Measurements from ENCODE around the gene UPF3A.
"Not testable (repeated sequence)": the region's sequence is repeated elsewhere in the genome, so short reads cannot be mapped to it uniquely, and the experiment has no call there.

The UPF3A gene

GRCh38 chr13:114309806-114310410, 28.5 kb downstream of the UPF3A start:
- DNase-seq = no peak

- DNase-seq = no peak
These were observed 29.6 kb downstream of the UPF3A start for GRCh38 chr13:114310956-114311355.

DNA sequence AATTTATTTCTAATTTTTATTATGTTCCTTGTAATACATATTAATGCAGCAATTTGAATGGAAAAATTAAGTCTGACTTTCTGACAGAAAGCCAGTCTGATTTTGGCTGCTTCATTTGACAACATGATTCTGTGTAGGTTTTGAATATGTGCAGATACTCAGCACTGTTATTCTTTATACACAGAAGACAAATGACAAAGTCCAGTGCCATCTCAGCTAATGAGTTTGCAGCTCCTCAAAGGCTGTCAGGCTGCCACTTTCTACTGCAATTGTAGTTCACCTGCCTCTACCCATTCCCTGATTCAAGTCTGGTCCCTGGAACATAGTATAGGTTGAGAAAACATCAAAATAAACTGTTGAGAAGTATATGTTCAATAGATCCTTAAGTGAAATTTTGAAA, 30.0 kb downstream of the UPF3A start:
- DNase-seq = no peak

GRCh38 chr13:114311908-114312307, 30.5 kb downstream of the UPF3A start:
- no peak for DNase-seq

- no peak for DNase-seq
These were observed 31.9 kb downstream of the UPF3A start for GRCh38 chr13:114313061-114313860.

DNA sequence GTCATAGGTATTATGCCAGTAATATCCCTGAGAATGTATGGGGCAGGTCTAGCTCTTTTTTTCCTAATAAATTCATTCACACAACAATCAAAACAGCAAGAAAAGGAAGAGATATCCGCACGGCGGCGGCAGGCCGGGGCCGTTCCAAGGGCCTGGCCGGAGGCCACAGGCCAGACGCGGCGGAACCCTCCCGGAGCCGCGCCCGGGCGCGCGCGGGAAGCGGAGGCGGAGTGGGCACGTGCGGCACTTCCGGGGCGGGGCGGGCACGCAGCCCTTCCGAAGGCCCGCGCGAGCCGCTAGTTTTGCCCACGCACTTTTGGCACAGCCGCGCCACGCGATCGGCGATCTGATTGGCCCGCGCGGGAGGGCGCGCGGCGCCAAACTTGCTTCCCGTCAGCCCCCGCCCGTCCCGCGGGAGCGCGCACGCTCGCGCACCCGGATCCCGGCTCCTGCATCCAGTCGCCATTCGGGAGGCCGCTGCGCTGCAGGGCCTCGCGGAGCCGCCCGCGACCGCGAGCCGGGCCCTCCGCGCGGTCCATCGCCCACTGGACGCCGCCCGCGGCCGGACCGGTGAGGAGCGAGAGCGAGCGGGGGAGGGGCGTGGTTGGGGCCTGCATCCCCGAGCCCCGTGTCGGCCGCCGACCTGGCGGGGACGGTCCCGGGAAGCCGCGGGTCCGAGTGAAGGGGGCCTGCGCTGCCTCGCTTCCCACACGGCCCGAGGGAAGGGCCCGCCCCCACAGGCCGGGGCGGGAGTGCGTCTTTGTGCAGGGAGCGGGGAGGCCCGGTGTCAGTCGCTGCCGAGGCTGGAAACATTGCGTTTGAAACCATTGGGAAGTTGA, 32.9 kb downstream of the UPF3A start, which contains the start of gene CHAMP1:
Gene CHAMP1 (plus strand): TSS at position 430 of the 839 bp plus-strand sequence. CDS start 9,340 bp downstream, outside the sequence.
- DNase-seq = peak; percentile 66

- no peak for DNase-seq
These were observed 33.8 kb downstream of the UPF3A start for GRCh38 chr13:114315074-114315785.

DNA sequence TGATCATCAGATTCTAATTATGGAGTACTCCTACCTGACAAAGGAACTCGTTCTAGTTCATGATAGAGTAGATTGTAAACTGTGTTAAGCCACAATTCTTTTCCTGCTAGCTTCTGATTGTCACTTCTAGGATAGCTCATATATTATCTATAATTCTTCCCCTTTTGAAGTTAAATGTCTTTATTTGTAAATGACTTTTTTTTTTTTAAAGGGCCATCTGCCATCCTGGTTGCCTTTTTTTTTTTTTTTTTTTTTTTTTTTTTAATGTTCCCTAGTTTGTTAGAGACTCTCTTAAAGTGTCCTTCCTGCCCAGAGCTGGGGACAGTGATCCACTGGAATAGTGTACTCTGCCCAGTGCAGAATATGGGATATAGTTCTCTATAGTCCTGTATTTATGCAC, 37.2 kb downstream of the UPF3A start:
- DNase-seq = no peak

- DNase-seq = no peak
These were observed 38.1 kb downstream of the UPF3A start for GRCh38 chr13:114319441-114319913.

- DNase-seq = no peak
These were observed 38.7 kb downstream of the UPF3A start for GRCh38 chr13:114320065-114320464.

DNA sequence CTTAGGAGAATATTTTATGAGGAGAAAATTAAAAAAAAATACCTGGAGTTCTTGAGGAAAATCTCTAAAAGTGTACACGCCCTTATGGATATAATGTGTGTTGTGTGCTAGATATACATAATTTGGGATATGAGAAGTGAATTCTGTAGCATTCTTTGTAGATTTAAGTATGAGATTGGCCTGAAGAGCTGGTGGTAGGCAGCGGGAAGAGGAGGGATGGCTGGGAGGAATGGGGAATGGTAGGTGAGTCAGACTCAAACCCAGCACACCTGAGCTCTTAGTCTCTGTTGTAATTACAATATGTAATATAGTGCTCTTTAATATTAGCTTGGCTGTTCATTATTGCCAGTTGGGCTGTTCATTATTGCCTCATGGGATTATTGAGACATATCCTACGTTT, 39.9 kb downstream of the UPF3A start:
- DNase-seq = no peak

GRCh38 chr13:114323349-114323748, 41.9 kb downstream of the UPF3A start:
- DNase-seq = no peak

- DNase-seq = no peak
These were observed 42.9 kb downstream of the UPF3A start for GRCh38 chr13:114324334-114324733.

- DNase-seq = peak; percentile 18
These were observed 44.3 kb downstream of the UPF3A start for GRCh38 chr13:114325729-114326128.

DNA sequence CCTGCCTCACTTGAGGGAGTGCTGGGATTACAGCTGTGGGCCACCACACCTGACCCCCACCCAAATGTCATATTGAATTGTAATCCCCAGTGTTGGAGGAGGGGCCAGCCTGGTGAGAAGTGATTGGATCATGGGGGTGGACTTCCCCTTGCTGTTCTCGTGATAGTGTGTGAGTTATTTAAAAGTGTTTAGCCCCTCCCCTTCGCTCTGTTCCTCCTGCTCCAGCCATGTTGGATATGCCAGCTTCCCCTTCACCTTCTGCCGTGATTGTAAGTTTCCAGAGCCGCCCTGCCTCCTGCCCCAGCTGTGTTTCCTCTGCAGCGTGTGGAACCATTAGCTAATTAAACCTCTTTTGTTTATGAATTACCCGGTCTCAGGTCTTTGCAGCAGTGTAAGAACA, 46.6 kb downstream of the UPF3A start:
- DNase-seq = no peak

GRCh38 chr13:114328595-114328994, 47.2 kb downstream of the UPF3A start:
- DNase-seq = no peak

- DNase-seq = no peak
These were observed 48.7 kb downstream of the UPF3A start for GRCh38 chr13:114330086-114330485.

GRCh38 chr13:114333881-114334280, 52.5 kb downstream of the UPF3A start:
- not testable (repeated sequence) for DNase-seq

DNA sequence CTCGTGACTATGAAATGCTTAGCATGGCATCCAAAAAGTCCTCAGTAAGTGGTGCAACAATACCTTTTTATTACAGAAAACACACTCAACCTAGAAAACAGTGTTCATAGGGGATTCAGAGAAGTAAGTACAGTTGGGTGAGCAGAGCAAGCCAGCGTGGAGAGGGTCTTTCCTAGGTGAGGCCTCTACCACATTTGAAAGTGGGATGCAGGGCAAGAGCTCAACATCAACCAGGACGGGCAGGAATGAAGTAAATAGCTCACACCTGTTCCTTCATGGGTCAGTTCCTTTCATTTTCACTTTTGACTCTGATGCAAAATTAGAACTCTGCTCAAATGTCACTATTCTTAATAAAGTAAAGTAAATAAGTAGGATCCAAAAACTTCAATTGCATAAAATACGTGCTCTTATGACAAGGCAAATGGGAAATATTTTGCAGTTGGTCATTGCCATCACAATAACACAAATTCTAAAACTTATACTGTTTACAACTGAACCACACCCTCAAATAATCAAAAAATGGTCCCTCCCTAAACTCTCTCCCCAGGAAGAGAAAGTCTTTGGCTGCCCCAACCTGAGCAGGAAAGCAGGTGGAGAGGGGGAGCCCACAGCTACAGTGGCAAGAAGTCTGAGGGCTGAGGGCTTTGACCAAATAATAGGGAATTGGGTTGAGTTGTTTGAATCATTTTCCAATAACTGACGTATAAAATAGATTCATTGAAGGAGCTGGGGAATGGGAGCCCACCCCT, 53.1 kb downstream of the UPF3A start:
- no peak for DNase-seq

DNA sequence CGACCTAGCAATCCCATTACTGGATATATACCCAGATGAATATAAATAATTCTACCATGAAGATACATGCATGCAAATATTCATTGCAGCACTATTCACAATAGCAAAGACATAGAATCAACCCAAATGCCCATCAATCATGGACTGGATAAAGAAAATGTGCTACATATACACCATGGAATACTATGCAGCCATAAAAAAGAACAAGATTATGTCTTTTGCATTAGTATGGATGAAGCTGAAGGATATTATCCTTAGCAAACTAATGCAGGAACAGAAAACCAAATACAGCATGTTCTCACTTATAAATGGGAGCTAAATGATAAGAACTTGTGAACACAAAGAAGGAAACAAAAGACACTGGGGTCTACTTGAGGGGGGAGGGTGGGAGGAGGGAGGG, 55.1 kb downstream of the UPF3A start:
- not testable (repeated sequence) for DNase-seq

DNA sequence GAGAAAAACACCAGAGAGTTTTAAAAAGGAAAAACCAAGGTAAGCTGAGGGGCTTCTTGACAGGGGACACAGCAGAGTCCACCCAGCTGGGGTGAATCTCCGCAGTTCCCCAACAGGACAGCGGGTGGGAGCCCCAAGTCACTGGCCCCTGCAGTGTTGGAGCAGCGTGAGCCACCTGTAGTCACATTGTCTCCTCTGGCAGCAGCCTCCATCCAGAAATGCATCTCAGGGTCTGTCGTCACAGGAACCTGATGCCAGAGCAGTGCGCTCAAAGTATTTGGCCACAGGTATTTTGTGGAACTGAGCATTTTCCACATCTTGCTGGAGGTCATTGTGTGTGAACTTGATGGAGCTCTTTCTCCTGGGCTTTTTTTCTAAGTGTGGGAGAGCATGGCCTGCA, 57.6 kb downstream of the UPF3A start:
- DNase-seq = no peak

Data from SIG-M5 (cell line).